ENCODE data around the gene RXRG. TPM values are rescaled to one million over a fixed set of nuclear protein-coding genes. Genes with fewer than 3 reads are reported as not detected.

The RXRG gene
- total and polyA plus RNA-seq, 9 of the 15 experiments (the other 6 are each of a cell fraction or from before 2014, with no cell fraction given): not detected

DNA sequence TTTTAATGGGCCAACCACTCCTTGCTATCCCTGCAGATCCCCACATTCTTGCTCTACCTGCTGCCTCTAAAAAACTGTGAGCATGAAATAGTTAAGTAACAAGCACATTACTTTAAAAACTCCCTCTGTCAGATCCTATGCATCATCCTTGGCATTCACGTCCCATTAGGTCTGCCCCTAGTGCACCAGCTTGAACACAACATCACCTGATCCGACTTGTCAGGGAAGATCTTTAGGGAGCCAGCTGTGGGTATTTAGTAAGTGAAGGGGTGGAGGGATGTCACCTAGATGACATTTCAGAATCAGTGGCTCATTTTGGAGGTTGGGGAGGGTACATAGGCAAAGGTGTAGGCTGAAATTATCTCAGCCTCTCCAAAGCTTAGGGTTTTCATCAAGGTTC is 33.5 kb downstream of the RXRG start (continued):
- TF ChIP-seq ARID4B (CRISPR knock-in tag; IDR thresholded peaks at IDR 0.05): no peak
- TF ChIP-seq ZNF830 (CRISPR knock-in tag; IDR thresholded peaks at IDR 0.05): no peak
- no peak for TF ChIP-seq POLR2AphosphoS2 (IDR thresholded peaks at IDR 0.05; ENCODE audit: low read length)
- TF ChIP-seq ZNF584 (CRISPR knock-in tag; IDR thresholded peaks at IDR 0.05; ENCODE audit: low read depth): no peak
- TF ChIP-seq GTF3C2 (IDR thresholded peaks at IDR 0.05; ENCODE audit: borderline replicate concordance, extremely low read depth, insufficient read length): no peak
- no peak for TF ChIP-seq ZNF76 (CRISPR knock-in tag; IDR thresholded peaks at IDR 0.05; ENCODE audit: borderline replicate concordance)
- TF ChIP-seq ZNF561 (CRISPR knock-in tag; conservative IDR thresholded peaks at IDR 0.05): no peak
- no peak for TF ChIP-seq ADNP (tag; IDR thresholded peaks at IDR 0.05)
- TF ChIP-seq, protein P1, sequence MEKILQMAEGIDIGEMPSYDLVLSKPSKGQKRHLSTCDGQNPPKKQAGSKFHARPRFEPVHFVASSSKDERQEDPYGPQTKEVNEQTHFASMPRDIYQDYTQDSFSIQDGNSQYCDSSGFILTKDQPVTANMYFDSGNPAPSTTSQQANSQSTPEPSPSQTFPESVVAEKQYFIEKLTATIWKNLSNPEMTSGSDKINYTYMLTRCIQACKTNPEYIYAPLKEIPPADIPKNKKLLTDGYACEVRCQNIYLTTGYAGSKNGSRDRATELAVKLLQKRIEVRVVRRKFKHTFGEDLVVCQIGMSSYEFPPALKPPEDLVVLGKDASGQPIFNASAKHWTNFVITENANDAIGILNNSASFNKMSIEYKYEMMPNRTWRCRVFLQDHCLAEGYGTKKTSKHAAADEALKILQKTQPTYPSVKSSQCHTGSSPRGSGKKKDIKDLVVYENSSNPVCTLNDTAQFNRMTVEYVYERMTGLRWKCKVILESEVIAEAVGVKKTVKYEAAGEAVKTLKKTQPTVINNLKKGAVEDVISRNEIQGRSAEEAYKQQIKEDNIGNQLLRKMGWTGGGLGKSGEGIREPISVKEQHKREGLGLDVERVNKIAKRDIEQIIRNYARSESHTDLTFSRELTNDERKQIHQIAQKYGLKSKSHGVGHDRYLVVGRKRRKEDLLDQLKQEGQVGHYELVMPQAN (IDR thresholded peaks at IDR 0.05; ENCODE audit: borderline replicate concordance): no peak
- no peak for TF ChIP-seq NCOA4 (IDR thresholded peaks at IDR 0.05; ENCODE audit: partially characterized antibody)
- no peak for TF ChIP-seq PATZ1 (CRISPR knock-in tag; IDR thresholded peaks at IDR 0.05; ENCODE audit: borderline replicate concordance)
- no peak for TF ChIP-seq ZNF57 (CRISPR knock-in tag; IDR thresholded peaks at IDR 0.05)
- no peak for TF ChIP-seq HMGN3 (IDR thresholded peaks at IDR 0.05; ENCODE audit: borderline replicate concordance, extremely low read depth, insufficient read length, low read depth, low read length)
- no peak for TF ChIP-seq TRIM28 (IDR thresholded peaks at IDR 0.05)
